Measurements from ENCODE around the gene DNAH14. TPM values are rescaled to one million over a fixed set of nuclear protein-coding genes. Genes with fewer than 3 reads are reported as not detected.
"Not testable (repeated sequence)": the region's sequence is repeated elsewhere in the genome, so short reads cannot be mapped to it uniquely, and the experiment has no call there.

DNAH14 gene
- total RNA-seq, 2 donors from 2014 or later: 36.6 to 41.6 TPM

DNA sequence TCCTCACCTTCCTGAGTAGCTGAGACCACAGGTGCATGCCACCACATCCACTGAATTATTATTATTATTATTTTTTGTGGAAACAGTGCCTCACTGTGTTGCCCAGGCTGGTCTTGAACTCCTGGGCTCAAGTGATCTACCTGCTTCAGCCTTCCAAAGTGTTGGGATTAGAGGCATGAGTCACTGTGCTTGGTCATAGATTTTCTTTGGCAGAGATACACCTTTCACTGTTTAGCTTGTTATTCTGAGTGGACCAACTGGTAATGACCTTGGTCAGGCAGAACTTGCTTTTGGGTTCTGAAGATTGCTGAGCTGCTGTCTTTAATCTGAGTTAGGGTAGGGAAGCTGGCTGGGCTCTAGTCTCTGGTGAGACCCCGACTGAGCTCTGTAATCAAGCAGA lies 66.8 kb downstream of the DNAH14 start:
- Histone ChIP-seq H3K27me3 (ENCODE audit: control insufficient read depth, insufficient read depth, low read length, poor library complexity, severe bottlenecking) (no peaks in the 10 kb centered on the region), H3K4me3 (ENCODE audit: low read length) (no peak overlapping the region), H3K9me3 (ENCODE audit: control insufficient read depth, low read length) (peaks cover 31% of the 10 kb centered on the region), H3K4me1 (ENCODE audit: control insufficient read depth, insufficient read depth, low read length) (no peaks in the 10 kb centered on the region), H3K36me3 (ENCODE audit: control insufficient read depth, insufficient read depth, low read length) (no peaks in the 10 kb centered on the region), H3K27ac (ENCODE audit: low read depth, low read length) (no peak overlapping the region), H3K9ac (ENCODE audit: extremely low read depth, low read length, poor library complexity, severe bottlenecking) (no peak overlapping the region)
- Mint-ChIP-seq H3K4me3 (no peak overlapping the region), H3K4me1 (peaks cover 6% of the 10 kb centered on the region), H3K9me3 (peaks cover 14% of the 10 kb centered on the region), H3K36me3 (ENCODE audit: low read depth) (peaks cover 24% of the 10 kb centered on the region), H3K27ac (no peak overlapping the region), H3K27me3 (ENCODE audit: insufficient read depth) (peaks cover 1% of the 10 kb centered on the region)
- DNase-seq: no peak
- WGBS, 2 experiments (ENCODE audit: insufficient coverage in 1 of 2, insufficient read length in 1 of 2): 80 to 90% methylated on average over 1 of the region's 1 CpG
- TF ChIP-seq, protein P1, sequence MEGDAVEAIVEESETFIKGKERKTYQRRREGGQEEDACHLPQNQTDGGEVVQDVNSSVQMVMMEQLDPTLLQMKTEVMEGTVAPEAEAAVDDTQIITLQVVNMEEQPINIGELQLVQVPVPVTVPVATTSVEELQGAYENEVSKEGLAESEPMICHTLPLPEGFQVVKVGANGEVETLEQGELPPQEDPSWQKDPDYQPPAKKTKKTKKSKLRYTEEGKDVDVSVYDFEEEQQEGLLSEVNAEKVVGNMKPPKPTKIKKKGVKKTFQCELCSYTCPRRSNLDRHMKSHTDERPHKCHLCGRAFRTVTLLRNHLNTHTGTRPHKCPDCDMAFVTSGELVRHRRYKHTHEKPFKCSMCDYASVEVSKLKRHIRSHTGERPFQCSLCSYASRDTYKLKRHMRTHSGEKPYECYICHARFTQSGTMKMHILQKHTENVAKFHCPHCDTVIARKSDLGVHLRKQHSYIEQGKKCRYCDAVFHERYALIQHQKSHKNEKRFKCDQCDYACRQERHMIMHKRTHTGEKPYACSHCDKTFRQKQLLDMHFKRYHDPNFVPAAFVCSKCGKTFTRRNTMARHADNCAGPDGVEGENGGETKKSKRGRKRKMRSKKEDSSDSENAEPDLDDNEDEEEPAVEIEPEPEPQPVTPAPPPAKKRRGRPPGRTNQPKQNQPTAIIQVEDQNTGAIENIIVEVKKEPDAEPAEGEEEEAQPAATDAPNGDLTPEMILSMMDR (conservative IDR thresholded peaks at IDR 0.05): no peak

DNA sequence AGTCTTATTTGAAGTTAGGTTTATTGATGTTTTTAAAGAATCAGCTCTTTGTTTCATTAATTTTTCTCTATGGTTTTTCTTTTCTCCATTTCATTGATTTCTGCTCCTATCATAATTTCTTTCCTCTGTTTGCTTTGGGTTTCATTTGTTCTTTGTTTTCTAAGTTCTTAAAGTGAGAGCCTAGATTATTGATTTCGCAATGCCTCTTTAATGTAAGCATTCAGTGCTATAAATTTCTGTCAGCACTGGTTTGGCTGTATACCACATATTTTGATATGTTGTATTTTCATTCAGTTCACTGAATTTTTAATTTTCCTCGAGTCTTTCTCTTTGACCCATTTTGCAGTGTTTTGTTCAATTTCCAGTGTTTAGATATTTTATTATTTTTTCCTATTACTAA lies 68.7 kb downstream of the DNAH14 start:
- Histone ChIP-seq H3K9ac (ENCODE audit: extremely low read depth, low read length, poor library complexity, severe bottlenecking) (no peak overlapping the region), H3K27ac (ENCODE audit: low read depth, low read length) (no peak overlapping the region), H3K4me1 (ENCODE audit: control insufficient read depth, insufficient read depth, low read length) (no peaks in the 10 kb centered on the region), H3K36me3 (ENCODE audit: control insufficient read depth, insufficient read depth, low read length) (no peaks in the 10 kb centered on the region), H3K9me3 (ENCODE audit: control insufficient read depth, low read length) (peaks cover 26% of the 10 kb centered on the region), H3K27me3 (ENCODE audit: control insufficient read depth, insufficient read depth, low read length, poor library complexity, severe bottlenecking) (no peaks in the 10 kb centered on the region), H3K4me3 (ENCODE audit: low read length) (no peak overlapping the region)
- TF ChIP-seq, protein P1 (conservative IDR thresholded peaks at IDR 0.05): no peak
- H3K4me3 Mint-ChIP-seq: no peak overlapping the region
- DNase-seq: no peak
- WGBS, 2 experiments (ENCODE audit: insufficient coverage in 1 of 2, insufficient read length in 1 of 2): 88% methylated on average over 2 of the region's 2 CpGs; no CpG with 5 or more reads in 1 of the 2 experiments
- peaks cover 14% of the 10 kb centered on the region for H3K9me3 Mint-ChIP-seq
- H3K4me1 Mint-ChIP-seq: peaks cover 6% of the 10 kb centered on the region
- no peak overlapping the region for H3K27ac Mint-ChIP-seq
- peaks cover 18% of the 10 kb centered on the region for H3K36me3 Mint-ChIP-seq (ENCODE audit: low read depth)
- H3K27me3 Mint-ChIP-seq (ENCODE audit: insufficient read depth): peaks cover 1% of the 10 kb centered on the region

DNA sequence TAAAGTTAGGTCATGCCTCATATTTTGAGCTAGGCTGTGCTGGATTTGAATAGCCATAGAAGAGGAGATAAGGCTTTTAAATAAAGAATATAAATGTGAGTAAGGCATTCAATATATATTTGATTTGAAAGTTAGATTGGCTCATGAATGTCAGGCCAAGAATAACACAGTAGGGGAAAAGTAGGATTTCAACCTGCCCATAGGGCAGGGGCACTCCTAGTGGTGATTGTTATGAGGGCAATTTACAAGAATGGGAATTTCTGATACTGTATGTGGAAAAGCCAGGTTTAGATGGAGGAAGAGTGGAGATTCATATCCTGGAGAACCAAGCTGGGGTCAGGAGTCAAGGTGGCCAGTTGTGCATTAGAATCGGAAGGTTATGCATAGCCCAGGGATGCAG lies 74.9 kb downstream of the DNAH14 start:
- Mint-ChIP-seq H3K36me3 (ENCODE audit: low read depth) (peaks cover 39% of the 10 kb centered on the region), H3K27ac (no peak overlapping the region), H3K4me3 (no peak overlapping the region), H3K9me3 (peaks cover 49% of the 10 kb centered on the region), H3K27me3 (ENCODE audit: insufficient read depth) (no peaks in the 10 kb centered on the region), H3K4me1 (no peaks in the 10 kb centered on the region)
- Histone ChIP-seq H3K4me3 (ENCODE audit: low read length) (no peak overlapping the region), H3K27me3 (ENCODE audit: control insufficient read depth, insufficient read depth, low read length, poor library complexity, severe bottlenecking) (no peaks in the 10 kb centered on the region), H3K9me3 (ENCODE audit: control insufficient read depth, low read length) (peaks cover 46% of the 10 kb centered on the region), H3K4me1 (ENCODE audit: control insufficient read depth, insufficient read depth, low read length) (no peaks in the 10 kb centered on the region), H3K9ac (ENCODE audit: extremely low read depth, low read length, poor library complexity, severe bottlenecking) (no peak overlapping the region), H3K36me3 (ENCODE audit: control insufficient read depth, insufficient read depth, low read length) (peaks cover 3% of the 10 kb centered on the region), H3K27ac (ENCODE audit: low read depth, low read length) (no peak overlapping the region)
- TF ChIP-seq, protein P1 (conservative IDR thresholded peaks at IDR 0.05): peak; percentile 74
- 80 to 94% methylated on average over 1 of the region's 1 CpG for WGBS, 2 experiments (ENCODE audit: insufficient coverage in 1 of 2, insufficient read length in 1 of 2)
- DNase-seq: no peak

DNA sequence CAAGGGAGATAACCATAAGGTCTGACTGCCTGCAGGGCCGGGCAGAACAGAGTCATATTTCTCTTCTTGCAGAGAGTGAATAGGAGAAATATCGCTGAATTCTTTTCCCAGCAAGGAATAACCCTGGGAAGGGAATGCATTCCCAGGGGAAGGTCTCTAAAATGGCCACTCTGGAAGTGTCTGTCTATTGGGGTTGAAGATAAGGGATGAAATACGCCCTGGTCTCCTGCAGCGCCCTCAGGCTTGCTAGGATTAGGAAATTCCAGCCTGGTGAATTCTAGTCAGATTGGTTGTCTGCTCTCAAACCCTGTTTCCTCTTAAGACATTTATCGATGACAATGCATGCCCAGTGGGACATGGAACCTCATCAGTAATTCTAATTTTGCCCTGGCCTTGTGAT lies 76.9 kb downstream of the DNAH14 start:
- H3K27ac ChIP-seq (ENCODE audit: low read depth, low read length); H3K9ac ChIP-seq (ENCODE audit: extremely low read depth, low read length, poor library complexity, severe bottlenecking); H3K4me3 Mint-ChIP-seq; H3K4me1 Mint-ChIP-seq; DNase-seq; H3K27me3 Mint-ChIP-seq (ENCODE audit: insufficient read depth); H3K27me3 ChIP-seq (ENCODE audit: control insufficient read depth, insufficient read depth, low read length, poor library complexity, severe bottlenecking); H3K36me3 ChIP-seq (ENCODE audit: control insufficient read depth, insufficient read depth, low read length); H3K27ac Mint-ChIP-seq; H3K4me3 ChIP-seq (ENCODE audit: low read length); H3K4me1 ChIP-seq (ENCODE audit: control insufficient read depth, insufficient read depth, low read length): not testable (repeated sequence)
- Mint-ChIP-seq H3K36me3 (ENCODE audit: low read depth) (peaks cover 44% of the 10 kb centered on the region), H3K9me3 (peaks cover 55% of the 10 kb centered on the region)
- WGBS, 2 experiments (ENCODE audit: insufficient coverage in 1 of 2, insufficient read length in 1 of 2): 90 to 93% methylated on average over 4 to 5 of the region's 5 CpGs
- H3K9me3 ChIP-seq (ENCODE audit: control insufficient read depth, low read length): peaks cover 31% of the 10 kb centered on the region

DNA sequence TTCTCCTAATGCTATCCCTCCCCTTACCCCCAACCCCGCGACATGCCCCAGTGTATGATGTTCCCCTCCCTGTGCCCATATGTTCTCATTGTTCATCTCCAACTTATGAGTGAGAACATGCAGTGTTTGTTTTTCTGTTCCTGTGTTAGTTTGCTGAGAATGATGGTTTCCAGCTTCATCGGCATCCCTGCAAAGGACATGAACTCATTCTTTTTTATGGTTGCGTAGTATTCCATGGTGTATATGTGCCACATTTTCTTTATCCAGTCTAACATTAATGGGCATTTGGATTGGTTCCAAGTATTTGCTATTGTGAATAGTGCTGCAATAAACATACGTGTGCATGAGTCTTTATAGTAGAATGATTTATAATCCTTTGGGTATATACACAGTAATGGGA lies 78.6 kb downstream of the DNAH14 start:
- not testable (repeated sequence) for H3K4me1 Mint-ChIP-seq; H3K27ac Mint-ChIP-seq; DNase-seq; H3K27ac ChIP-seq (ENCODE audit: low read depth, low read length); H3K27me3 ChIP-seq (ENCODE audit: control insufficient read depth, insufficient read depth, low read length, poor library complexity, severe bottlenecking); H3K36me3 ChIP-seq (ENCODE audit: control insufficient read depth, insufficient read depth, low read length); H3K27me3 Mint-ChIP-seq (ENCODE audit: insufficient read depth); H3K4me3 Mint-ChIP-seq; H3K4me3 ChIP-seq (ENCODE audit: low read length); H3K9ac ChIP-seq (ENCODE audit: extremely low read depth, low read length, poor library complexity, severe bottlenecking); H3K4me1 ChIP-seq (ENCODE audit: control insufficient read depth, insufficient read depth, low read length)
- peaks cover 31% of the 10 kb centered on the region for H3K9me3 ChIP-seq (ENCODE audit: control insufficient read depth, low read length)
- H3K9me3 Mint-ChIP-seq: peaks cover 55% of the 10 kb centered on the region
- H3K36me3 Mint-ChIP-seq (ENCODE audit: low read depth): peaks cover 46% of the 10 kb centered on the region
- WGBS, 2 experiments (ENCODE audit: insufficient coverage in 1 of 2, insufficient read length in 1 of 2): 96 to 98% methylated on average over 4 to 5 of the region's 5 CpGs
